Measurements from ENCODE around the gene PPP2R1B.

- no peak for TF ChIP-seq CTCF (IDR thresholded peaks at IDR 0.05; ENCODE audit: insufficient read depth, low read depth, low read length)
- TF ChIP-seq EZH2 (IDR thresholded peaks at IDR 0.05; ENCODE audit: insufficient read depth, low read length): no peak
Observed at GRCh38 chr11:111703576-111703975, 62.6 kb downstream of the PPP2R1B start.

Measured in astrocyte (in vitro differentiated cells and primary cell).